GM12892 (cell line): ENCODE results near the gene CORO6.

ENCODE experiments used
- POLR2A ChIP-seq: IDR thresholded peaks from 2 replicates; pipeline ENCODE4 v1.6.1; 2011; ENCODE audit warnings: low read depth, low read length, control low read depth
- POLR2AphosphoS5 ChIP-seq: IDR thresholded peaks from 2 replicates; pipeline ENCODE4 v1.6.1; 2011; ENCODE audit warnings: low read depth, low read length, control low read depth

- no peak for TF ChIP-seq POLR2A
- no peak for TF ChIP-seq POLR2AphosphoS5
These were observed 26.6 kb downstream of the CORO6 start for GRCh38 chr17:29595943-29596774.
